ENCODE results near the gene PA2G4.

PA2G4 gene

GRCh38 chr12:56160193-56160763 is 55.9 kb downstream of the PA2G4 start:
- no peak for DNase-seq (ENCODE audit: low read depth, low spot score)
- no peaks in the 10 kb centered on the region for H3K27me3 ChIP-seq (ENCODE audit: control insufficient read depth, insufficient read depth, low read length)
- no peaks in the 10 kb centered on the region for H3K9me3 ChIP-seq (ENCODE audit: control insufficient read depth, insufficient read depth, low read length)
- H3K27ac ChIP-seq (ENCODE audit: low read length): no peak overlapping the region
- WGBS (ENCODE audit: insufficient coverage, insufficient read length): no CpG with 5 or more reads among the region's 7 CpGs
- peaks cover 45% of the 10 kb centered on the region for H3K36me3 ChIP-seq (ENCODE audit: control insufficient read depth, insufficient read depth, low read length)
- H3K4me3 ChIP-seq (ENCODE audit: low read length): no peak overlapping the region
- H3K4me1 ChIP-seq (ENCODE audit: control insufficient read depth, insufficient read depth, low read length): peaks cover 7% of the 10 kb centered on the region

- no peak for DNase-seq (ENCODE audit: low read depth, low spot score)
- H3K27me3 ChIP-seq (ENCODE audit: control insufficient read depth, insufficient read depth, low read length): no peaks in the 10 kb centered on the region
- peaks cover 46% of the 10 kb centered on the region for H3K36me3 ChIP-seq (ENCODE audit: control insufficient read depth, insufficient read depth, low read length)
- peaks cover 7% of the 10 kb centered on the region for H3K4me1 ChIP-seq (ENCODE audit: control insufficient read depth, insufficient read depth, low read length)
- WGBS (ENCODE audit: insufficient coverage, insufficient read length): no CpG with 5 or more reads among the region's 11 CpGs
- no peaks in the 10 kb centered on the region for H3K9me3 ChIP-seq (ENCODE audit: control insufficient read depth, insufficient read depth, low read length)
- no peak overlapping the region for H3K27ac ChIP-seq (ENCODE audit: low read length)
- no peak overlapping the region for H3K4me3 ChIP-seq (ENCODE audit: low read length)
These were observed 56.7 kb downstream of the PA2G4 start for GRCh38 chr12:56160894-56161689.

GRCh38 chr12:56161690-56162351 is 57.5 kb downstream of the PA2G4 start:
- Histone ChIP-seq H3K27ac (ENCODE audit: low read length) (no peak overlapping the region), H3K27me3 (ENCODE audit: control insufficient read depth, insufficient read depth, low read length) (no peaks in the 10 kb centered on the region), H3K36me3 (ENCODE audit: control insufficient read depth, insufficient read depth, low read length) (peaks cover 46% of the 10 kb centered on the region), H3K9me3 (ENCODE audit: control insufficient read depth, insufficient read depth, low read length) (no peaks in the 10 kb centered on the region), H3K4me1 (ENCODE audit: control insufficient read depth, insufficient read depth, low read length) (peaks cover 7% of the 10 kb centered on the region), H3K4me3 (ENCODE audit: low read length) (no peak overlapping the region)
- DNase-seq (ENCODE audit: low read depth, low spot score): no peak
- no CpG with 5 or more reads among the region's 10 CpGs for WGBS (ENCODE audit: insufficient coverage, insufficient read length)

- Histone ChIP-seq H3K27me3 (ENCODE audit: control insufficient read depth, insufficient read depth, low read length) (no peaks in the 10 kb centered on the region), H3K9me3 (ENCODE audit: control insufficient read depth, insufficient read depth, low read length) (no peaks in the 10 kb centered on the region), H3K4me3 (ENCODE audit: low read length) (no peak overlapping the region), H3K36me3 (ENCODE audit: control insufficient read depth, insufficient read depth, low read length) (peaks cover 51% of the 10 kb centered on the region), H3K4me1 (ENCODE audit: control insufficient read depth, insufficient read depth, low read length) (peaks cover 7% of the 10 kb centered on the region), H3K27ac (ENCODE audit: low read length) (no peak overlapping the region)
- no peak for DNase-seq (ENCODE audit: low read depth, low spot score)
- no CpG with 5 or more reads among the region's 11 CpGs for WGBS (ENCODE audit: insufficient coverage, insufficient read length)
These were observed 58.3 kb downstream of the PA2G4 start for GRCh38 chr12:56162468-56163290.

All from iPS DF 6.9 (cell line).